GM21423 (cell line): Measurements from ENCODE around the gene ATP2A3.

Experiments
- ATAC-seq: cut with Tn5 transposase; IDR thresholded peaks from one replicate; pipeline ENCODE4 v1.9.1; 2021; ENCODE audit warnings: mild to moderate bottlenecking, moderate library complexity; ENCODE audit not compliant: unreplicated experiment

The ATP2A3 gene

DNA sequence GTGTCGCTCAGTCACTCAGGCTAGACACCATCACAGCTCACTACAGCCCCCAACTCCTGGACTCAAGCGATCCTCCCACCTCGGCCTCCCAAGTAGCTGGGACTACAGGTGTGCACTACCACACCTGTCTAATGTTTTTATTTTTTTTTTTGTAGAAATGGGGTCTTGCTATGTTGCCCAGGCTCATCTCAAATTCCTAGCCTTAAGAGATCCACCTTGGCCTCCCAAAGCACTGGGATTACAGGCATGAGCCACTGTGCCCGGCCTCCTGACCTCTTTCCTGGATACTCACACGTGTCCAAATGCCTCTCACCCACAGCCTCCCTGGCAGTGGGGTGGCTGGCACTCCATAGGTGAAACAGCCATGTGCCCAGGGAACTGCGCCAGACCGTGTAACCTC, 88.9 kb downstream of the ATP2A3 start:
- no peak for ATAC-seq
